Trophoblast cell (in vitro differentiated cells and primary cell): ENCODE measurements around the gene INAFM1.
"Not testable (repeated sequence)": the region's sequence is repeated elsewhere in the genome, so short reads cannot be mapped to it uniquely, and the experiment has no call there.

Experiments
- DNase-seq, 2 donors: peaks; one replicate each; pipeline ENCODE4 v3.0.0-alpha.2; 2016
- H2AFZ ChIP-seq: 2 replicates; pipeline ENCODE4 v1.6.1; 2013; ENCODE audit warnings: low read length, moderate library complexity, mild to moderate bottlenecking; ENCODE audit not compliant: insufficient read depth, poor library complexity
- H2AK5ac ChIP-seq: 2 replicates; pipeline ENCODE4 v1.6.1; 2013; ENCODE audit warnings: mild to moderate bottlenecking, low read length
- H2BK120ac ChIP-seq: 2 replicates; pipeline ENCODE4 v1.6.1; 2013; ENCODE audit warnings: low read length, mild to moderate bottlenecking, moderate library complexity; ENCODE audit not compliant: insufficient read depth, poor library complexity
- H2BK12ac ChIP-seq: 2 replicates; pipeline ENCODE4 v1.6.1; 2013; ENCODE audit warnings: mild to moderate bottlenecking, low read length, moderate library complexity
- H2BK5ac ChIP-seq: 2 replicates; pipeline ENCODE4 v1.6.1; 2013; ENCODE audit warnings: low read length, low read depth, moderate library complexity, mild to moderate bottlenecking; ENCODE audit not compliant: poor library complexity
- H3K14ac ChIP-seq: 2 replicates; pipeline ENCODE4 v1.6.1; 2013; ENCODE audit warnings: mild to moderate bottlenecking, low read length
- H3K18ac ChIP-seq: 2 replicates; pipeline ENCODE4 v1.6.1; 2013; ENCODE audit warnings: mild to moderate bottlenecking, low read length
- H3K23ac ChIP-seq: 2 replicates; pipeline ENCODE4 v1.6.1; 2013; ENCODE audit warnings: low read length
- H3K27ac ChIP-seq: 2 replicates; pipeline ENCODE4 v1.5.1; 2013; ENCODE audit warnings: low read depth, mild to moderate bottlenecking, inconsistent platforms, low read length, moderate library complexity
- H3K27me3 ChIP-seq: 2 replicates; pipeline ENCODE4 v1.6.1; 2013; ENCODE audit warnings: inconsistent platforms, mild to moderate bottlenecking, low read length, moderate library complexity; ENCODE audit not compliant: insufficient read depth
- H3K36me3 ChIP-seq, 2 experiments: 1 replicate in 1 of 2; 2 replicates in 1 of 2; pipeline ENCODE4 v1.6.1; 2013; ENCODE audit warnings: low read length in 2 of 2, mild to moderate bottlenecking in 2 of 2, moderate library complexity in 1 of 2; ENCODE audit not compliant: insufficient read depth in 2 of 2, control insufficient read depth in 1 of 2
- H3K4ac ChIP-seq: 2 replicates; pipeline ENCODE4 v1.6.1; 2013; ENCODE audit warnings: low read depth, mild to moderate bottlenecking, low read length, moderate library complexity
- H3K4me1 ChIP-seq, 2 experiments: 1 replicate in 1 of 2; 2 replicates in 1 of 2; pipeline ENCODE4 v1.6.1; 2013; ENCODE audit warnings: low read length in 2 of 2, mild to moderate bottlenecking in 2 of 2, moderate library complexity in 1 of 2; ENCODE audit not compliant: insufficient read depth in 2 of 2, control insufficient read depth in 1 of 2
- H3K4me2 ChIP-seq: 2 replicates; pipeline ENCODE4 v1.6.1; 2013; ENCODE audit warnings: inconsistent platforms, mild to moderate bottlenecking, low read length, moderate library complexity
- H3K4me3 ChIP-seq: 2 replicates; pipeline ENCODE4 v1.5.1; 2013; ENCODE audit warnings: mild to moderate bottlenecking, low read depth, low read length, inconsistent platforms
- H3K79me1 ChIP-seq: one replicate; pipeline ENCODE4 v1.6.1; 2013; ENCODE audit warnings: low read length
- H3K79me2 ChIP-seq: 2 replicates; pipeline ENCODE4 v1.6.1; 2013; ENCODE audit warnings: low read length, mild to moderate bottlenecking; ENCODE audit not compliant: control insufficient read depth, insufficient read depth, poor library complexity
- H3K9ac ChIP-seq: 2 replicates; pipeline ENCODE4 v1.6.1; 2013; ENCODE audit warnings: mild to moderate bottlenecking, low read length
- H3K9me3 ChIP-seq: 2 replicates; pipeline ENCODE4 v1.6.1; 2013; ENCODE audit warnings: low read depth, mild to moderate bottlenecking, control low read depth, inconsistent platforms, low read length; ENCODE audit not compliant: insufficient read depth
- H4K12ac ChIP-seq: 2 replicates; pipeline ENCODE4 v1.6.1; 2013; ENCODE audit warnings: low read depth, mild to moderate bottlenecking, low read length, moderate library complexity
- H4K8ac ChIP-seq: 2 replicates; pipeline ENCODE4 v1.6.1; 2013; ENCODE audit warnings: low read depth, mild to moderate bottlenecking, low read length, moderate library complexity
- H4K91ac ChIP-seq: one replicate; pipeline ENCODE4 v1.6.1; 2013; ENCODE audit warnings: low read depth, mild to moderate bottlenecking, low read length, moderate library complexity
- WGBS: extraction: QIAGEN DNeasy Blood & Tissue Kit; methylation state at CpG from one replicate; pipeline ENCODE4 v1.1.7; 2013; ENCODE audit warnings: missing lambda C conversion rate; ENCODE audit not compliant: insufficient read length, insufficient coverage; ENCODE audit errors: extremely low coverage; 5-methylcytosine and 5-hydroxymethylcytosine counted together

Gene INAFM1

GRCh38 chr19:47243776-47244547 is 30.7 kb upstream of the INAFM1 start:
- no CpG with 5 or more reads among the region's 46 CpGs for WGBS
- no peak overlapping the region for H3K23ac ChIP-seq
- peak overlapping the region; percentile 61 for H2AFZ ChIP-seq
- H2BK120ac ChIP-seq, result peak overlapping the region; percentile 77
- H3K27ac ChIP-seq, result peak overlapping the region; percentile 76
- no peak overlapping the region for H3K9ac ChIP-seq
- peak overlapping the region; percentile 87 for H4K8ac ChIP-seq
- H2BK12ac ChIP-seq, result peak overlapping the region; percentile 91
- peaks cover 23 to 24% of the 10 kb centered on the region in 2 experiments for H3K4me1 ChIP-seq
- peaks cover 5% of the 10 kb centered on the region for H3K9me3 ChIP-seq
- peak overlapping the region; percentile 58 for H2BK5ac ChIP-seq
- peak overlapping the region; percentile 56 for H3K4me2 ChIP-seq
- H3K4me3 ChIP-seq, result peak overlapping the region; percentile 6
- H4K12ac ChIP-seq, result peak overlapping the region; percentile 93
- peaks cover 14% of the 10 kb centered on the region for H3K79me1 ChIP-seq
- H3K18ac ChIP-seq, result peak overlapping the region; percentile 90
- H3K4ac ChIP-seq, result peak overlapping the region; percentile 58
- H3K36me3 ChIP-seq, result no peaks in the 10 kb centered on the region
- H3K79me2 ChIP-seq, result peaks cover 2% of the 10 kb centered on the region
- peak overlapping the region; percentile 79 for H3K14ac ChIP-seq
- DNase-seq, result peak; percentile 96 to 97
- H4K91ac ChIP-seq, result peak overlapping the region; percentile 93
- peaks cover 7% of the 10 kb centered on the region for H3K27me3 ChIP-seq
- peak overlapping the region; percentile 63 for H2AK5ac ChIP-seq

DNA sequence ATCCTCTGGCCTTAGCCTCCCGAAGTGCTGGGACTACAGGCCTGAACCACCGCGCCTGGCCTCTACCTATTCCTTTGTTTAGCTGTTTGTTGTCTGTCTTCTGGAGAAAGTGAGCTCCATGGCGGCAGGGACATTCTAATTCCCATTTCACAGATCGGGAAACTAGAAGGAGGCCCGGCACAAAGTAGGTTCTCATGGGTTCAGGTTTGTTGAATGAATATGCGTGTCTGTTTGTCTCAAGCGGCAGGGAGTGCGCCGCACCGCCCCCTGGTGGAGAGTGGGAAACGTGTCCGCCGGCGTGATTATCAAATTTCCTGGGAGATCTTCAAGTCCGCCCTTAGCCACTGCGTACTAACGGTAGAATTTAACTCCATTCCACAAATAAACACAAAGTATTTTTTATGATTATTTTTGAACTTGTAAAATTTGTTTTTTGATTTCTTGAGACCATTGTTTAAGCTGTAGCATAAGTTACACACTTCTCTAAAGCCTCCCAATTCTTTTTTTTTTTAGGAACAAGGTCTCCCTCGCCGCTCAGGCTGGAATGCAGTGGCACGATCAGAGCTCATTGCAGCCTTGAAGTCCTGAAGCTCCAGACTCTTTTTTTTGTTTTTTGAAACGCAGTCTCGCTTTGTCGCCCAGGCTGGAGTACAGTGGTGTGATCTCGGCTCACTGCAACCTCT is 27.2 kb upstream of the INAFM1 start:
- Histone ChIP-seq H3K36me3 (no peaks in the 10 kb centered on the region), H3K9ac (no peak overlapping the region), H2BK5ac (no peak overlapping the region), H2AK5ac (no peak overlapping the region), H2AFZ (no peak overlapping the region), H4K91ac (no peak overlapping the region), H3K9me3 (peaks cover 4% of the 10 kb centered on the region), H3K79me2 (peaks cover 2% of the 10 kb centered on the region), H2BK12ac (no peak overlapping the region), H4K12ac (no peak overlapping the region), H3K27me3 (no peaks in the 10 kb centered on the region), H3K4me2 (no peak overlapping the region), H3K27ac (no peak overlapping the region), H3K14ac (no peak overlapping the region), H3K4me3 (no peak overlapping the region), H2BK120ac (no peak overlapping the region), H3K23ac (no peak overlapping the region), H3K4ac (no peak overlapping the region), H3K79me1 (peaks cover 3% of the 10 kb centered on the region), H4K8ac (no peak overlapping the region), H3K18ac (no peak overlapping the region), H3K4me1 (peaks cover 6 to 7% of the 10 kb centered on the region in 2 experiments)
- WGBS, result no CpG with 5 or more reads among the region's 25 CpGs
- DNase-seq, result peak; percentile 69 to 96

DNA sequence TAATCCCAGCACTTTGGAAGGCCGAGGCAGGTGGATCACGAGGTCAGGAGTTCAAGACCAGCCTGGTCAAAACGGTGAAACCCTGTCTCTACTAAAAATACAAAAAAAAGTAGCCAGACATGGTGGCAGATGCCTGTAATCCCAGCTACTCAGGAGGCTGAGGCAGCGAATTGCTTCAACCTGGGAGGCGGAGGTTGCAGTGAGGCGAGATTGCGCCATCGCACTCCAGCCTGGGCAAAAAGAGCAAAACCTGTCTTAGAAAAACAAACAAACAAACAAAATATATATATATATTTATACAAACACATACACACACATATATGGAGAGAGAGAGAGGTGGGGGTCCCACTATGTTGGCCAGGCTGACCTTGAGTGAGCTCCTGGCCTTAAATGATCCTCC is 21.7 kb upstream of the INAFM1 start:
- not testable (repeated sequence) for H2BK120ac ChIP-seq, H3K4ac ChIP-seq, H2AK5ac ChIP-seq, H3K14ac ChIP-seq, H2AFZ ChIP-seq, H4K12ac ChIP-seq, H3K27me3 ChIP-seq, H4K8ac ChIP-seq, H3K4me3 ChIP-seq, H3K79me2 ChIP-seq, H2BK12ac ChIP-seq, H2BK5ac ChIP-seq, H3K18ac ChIP-seq, H4K91ac ChIP-seq, H3K36me3 ChIP-seq, H3K4me2 ChIP-seq, H3K9me3 ChIP-seq, H3K9ac ChIP-seq, H3K23ac ChIP-seq
- Histone ChIP-seq H3K79me1 (peaks cover 14% of the 10 kb centered on the region), H3K27ac (peak overlapping the region; percentile 67), H3K4me1 (peaks cover under 1 to 14% of the 10 kb centered on the region in 2 experiments)
- no CpG with 5 or more reads among the region's 8 CpGs for WGBS
- DNase-seq, result peak; percentile 29 to 60

GRCh38 chr19:47253467-47253881 is 21.2 kb upstream of the INAFM1 start:
- peak; percentile 84 to 94 for DNase-seq
- no peak overlapping the region for H3K14ac ChIP-seq
- no peak overlapping the region for H3K4me3 ChIP-seq
- H3K79me2 ChIP-seq, result peaks cover 10% of the 10 kb centered on the region
- H2BK12ac ChIP-seq, result no peak overlapping the region
- no peak overlapping the region for H2AK5ac ChIP-seq
- H2AFZ ChIP-seq, result no peak overlapping the region
- peaks cover 18% of the 10 kb centered on the region for H3K79me1 ChIP-seq
- H4K91ac ChIP-seq, result no peak overlapping the region
- H3K4me2 ChIP-seq, result no peak overlapping the region
- H3K27ac ChIP-seq, result peak overlapping the region; percentile 67
- no peak overlapping the region for H4K12ac ChIP-seq
- no peak overlapping the region for H3K23ac ChIP-seq
- no peak overlapping the region for H3K4ac ChIP-seq
- no peak overlapping the region for H4K8ac ChIP-seq
- H3K9ac ChIP-seq, result no peak overlapping the region
- no CpG with 5 or more reads among the region's 3 CpGs for WGBS
- H3K18ac ChIP-seq, result no peak overlapping the region
- H3K4me1 ChIP-seq, result peaks cover 5 to 16% of the 10 kb centered on the region in 2 experiments
- H3K9me3 ChIP-seq, result no peaks in the 10 kb centered on the region
- H3K27me3 ChIP-seq, result no peaks in the 10 kb centered on the region
- peaks cover 2 to 4% of the 10 kb centered on the region in 2 experiments for H3K36me3 ChIP-seq
- H2BK120ac ChIP-seq, result no peak overlapping the region
- no peak overlapping the region for H2BK5ac ChIP-seq
